ENCODE measurements around the gene PTPA. TPM values are rescaled to one million over a fixed set of nuclear protein-coding genes. Genes with fewer than 3 reads are reported as not detected.
"Not testable (repeated sequence)": the region's sequence is repeated elsewhere in the genome, so short reads cannot be mapped to it uniquely, and the experiment has no call there.

Gene PTPA
- total and polyA plus RNA-seq, 2 experiments from 2014 or later, result 60.9 to 72.3 TPM

DNA sequence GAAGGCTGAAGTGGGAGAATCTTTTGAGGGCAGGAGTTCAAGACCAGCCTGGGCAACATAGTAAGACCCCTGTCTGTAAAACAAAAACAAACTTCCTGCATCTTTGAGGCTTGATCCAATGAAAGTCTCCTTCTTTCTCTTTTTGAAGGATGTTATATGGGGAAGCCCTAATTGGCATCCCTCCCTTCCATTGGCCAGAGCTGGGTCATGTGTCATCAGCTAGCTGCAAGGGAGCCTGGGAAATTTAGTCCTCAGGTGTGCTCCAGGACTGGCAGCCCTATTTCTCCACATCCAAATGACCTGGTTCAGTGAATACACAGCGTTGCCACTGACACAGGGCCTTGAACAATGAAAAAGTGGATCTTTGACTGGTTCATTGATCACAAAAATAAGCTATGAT, 75.8 kb downstream of the PTPA start:
- Histone ChIP-seq H3K4me2 (no peak overlapping the region), H3K4me3 (no peak overlapping the region), H3K27ac (no peak overlapping the region), H2AFZ (no peak overlapping the region), H3K27me3 (no peaks in the 10 kb centered on the region), H3K9me2 (replicated peaks; ENCODE audit: insufficient read depth) (no peaks in the 10 kb centered on the region), H3K4me1 (ENCODE audit: insufficient read depth) (peaks cover 29% of the 10 kb centered on the region), H3K36me3 (replicated peaks; ENCODE audit: insufficient read depth, low read depth) (no peaks in the 10 kb centered on the region), H3K79me2 (no peaks in the 10 kb centered on the region), H4K20me1 (ENCODE audit: insufficient read depth, poor library complexity, severe bottlenecking) (no peaks in the 10 kb centered on the region), H3K9me3 (ENCODE audit: low read depth) (no peaks in the 10 kb centered on the region)
- TF ChIP-seq, protein P1, sequence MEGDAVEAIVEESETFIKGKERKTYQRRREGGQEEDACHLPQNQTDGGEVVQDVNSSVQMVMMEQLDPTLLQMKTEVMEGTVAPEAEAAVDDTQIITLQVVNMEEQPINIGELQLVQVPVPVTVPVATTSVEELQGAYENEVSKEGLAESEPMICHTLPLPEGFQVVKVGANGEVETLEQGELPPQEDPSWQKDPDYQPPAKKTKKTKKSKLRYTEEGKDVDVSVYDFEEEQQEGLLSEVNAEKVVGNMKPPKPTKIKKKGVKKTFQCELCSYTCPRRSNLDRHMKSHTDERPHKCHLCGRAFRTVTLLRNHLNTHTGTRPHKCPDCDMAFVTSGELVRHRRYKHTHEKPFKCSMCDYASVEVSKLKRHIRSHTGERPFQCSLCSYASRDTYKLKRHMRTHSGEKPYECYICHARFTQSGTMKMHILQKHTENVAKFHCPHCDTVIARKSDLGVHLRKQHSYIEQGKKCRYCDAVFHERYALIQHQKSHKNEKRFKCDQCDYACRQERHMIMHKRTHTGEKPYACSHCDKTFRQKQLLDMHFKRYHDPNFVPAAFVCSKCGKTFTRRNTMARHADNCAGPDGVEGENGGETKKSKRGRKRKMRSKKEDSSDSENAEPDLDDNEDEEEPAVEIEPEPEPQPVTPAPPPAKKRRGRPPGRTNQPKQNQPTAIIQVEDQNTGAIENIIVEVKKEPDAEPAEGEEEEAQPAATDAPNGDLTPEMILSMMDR (IDR thresholded peaks at IDR 0.05; ENCODE audit: poor library complexity), result no peak
- no peak for TF ChIP-seq EZH2 (IDR thresholded peaks at IDR 0.05; ENCODE audit: borderline replicate concordance)
- no peak for TF ChIP-seq EZH2phosphoT487 (IDR thresholded peaks at IDR 0.05; ENCODE audit: low read depth, severe bottlenecking, unreplicated experiment)
- no peak for DNase-seq (ENCODE audit: low spot score)
- 87% methylated on average over 1 of the region's 1 CpG for WGBS (ENCODE audit: low lambda C conversion rate, missing lambda C conversion rate)

DNA sequence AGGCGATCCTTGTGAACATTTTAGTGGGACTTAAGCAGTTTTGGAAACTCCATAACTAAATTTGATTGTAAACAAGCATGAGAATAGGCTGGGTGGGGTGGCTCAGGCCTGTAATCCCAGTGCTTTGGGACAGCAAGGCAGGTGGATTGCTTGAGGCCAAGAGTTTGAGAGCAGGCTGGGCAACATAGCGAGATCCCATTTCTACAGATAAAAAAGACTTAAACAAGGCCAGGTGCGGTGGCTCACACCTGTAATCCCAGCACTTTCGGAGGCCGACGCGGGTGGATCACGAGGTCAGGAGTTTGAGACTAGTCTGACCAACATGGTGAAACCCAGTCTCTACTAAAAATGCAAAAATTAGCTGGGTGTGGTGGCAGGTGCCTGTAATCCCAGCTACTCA, 78.8 kb downstream of the PTPA start:
- WGBS (ENCODE audit: low lambda C conversion rate, missing lambda C conversion rate), result 98% methylated on average over 8 of the region's 8 CpGs
- H3K4me3 ChIP-seq; H3K27ac ChIP-seq; H4K20me1 ChIP-seq (ENCODE audit: insufficient read depth, poor library complexity, severe bottlenecking); H3K9me3 ChIP-seq (ENCODE audit: low read depth); H3K36me3 ChIP-seq (replicated peaks; ENCODE audit: insufficient read depth, low read depth); H2AFZ ChIP-seq; H3K79me2 ChIP-seq; H3K4me1 ChIP-seq (ENCODE audit: insufficient read depth); DNase-seq (ENCODE audit: low spot score); H3K4me2 ChIP-seq; H3K9me2 ChIP-seq (replicated peaks; ENCODE audit: insufficient read depth); H3K27me3 ChIP-seq: not testable (repeated sequence)

DNA sequence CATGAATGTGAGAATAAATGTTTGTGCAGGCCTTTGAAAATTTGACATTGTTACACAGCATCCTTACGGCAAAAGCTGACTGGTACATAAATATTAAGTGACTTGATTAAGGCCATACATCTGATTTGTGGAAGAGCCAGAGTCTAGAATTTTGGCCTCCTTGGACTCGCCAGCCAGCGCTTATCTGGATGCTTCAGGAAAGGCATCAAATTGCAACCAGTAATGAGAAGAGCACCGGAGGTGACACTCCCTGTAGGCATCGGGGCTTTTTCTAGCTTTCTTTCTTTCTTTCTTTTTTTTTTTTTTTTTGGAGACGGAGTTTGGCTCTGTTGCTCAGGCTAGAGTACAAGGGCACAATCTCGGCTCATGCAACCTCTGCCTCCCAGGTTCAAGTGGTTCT, 80.0 kb downstream of the PTPA start:
- H3K4me1 ChIP-seq (ENCODE audit: insufficient read depth), result no peaks in the 10 kb centered on the region
- no peak overlapping the region for H2AFZ ChIP-seq
- H3K4me3 ChIP-seq, result no peak overlapping the region
- no peak overlapping the region for H3K27ac ChIP-seq
- H3K9me2 ChIP-seq (replicated peaks; ENCODE audit: insufficient read depth), result no peaks in the 10 kb centered on the region
- H4K20me1 ChIP-seq (ENCODE audit: insufficient read depth, poor library complexity, severe bottlenecking), result no peaks in the 10 kb centered on the region
- no peaks in the 10 kb centered on the region for H3K9me3 ChIP-seq (ENCODE audit: low read depth)
- H3K4me2 ChIP-seq, result no peak overlapping the region
- H3K36me3 ChIP-seq (replicated peaks; ENCODE audit: insufficient read depth, low read depth), result no peaks in the 10 kb centered on the region
- H3K27me3 ChIP-seq, result no peaks in the 10 kb centered on the region
- 89% methylated on average over 7 of the region's 7 CpGs for WGBS (ENCODE audit: low lambda C conversion rate, missing lambda C conversion rate)
- no peaks in the 10 kb centered on the region for H3K79me2 ChIP-seq
- TF ChIP-seq, protein P1 (IDR thresholded peaks at IDR 0.05; ENCODE audit: poor library complexity), result no peak
- TF ChIP-seq EZH2phosphoT487 (IDR thresholded peaks at IDR 0.05; ENCODE audit: low read depth, severe bottlenecking, unreplicated experiment) (no peak), EZH2 (IDR thresholded peaks at IDR 0.05; ENCODE audit: borderline replicate concordance) (no peak)
- no peak for DNase-seq (ENCODE audit: low spot score)

DNA sequence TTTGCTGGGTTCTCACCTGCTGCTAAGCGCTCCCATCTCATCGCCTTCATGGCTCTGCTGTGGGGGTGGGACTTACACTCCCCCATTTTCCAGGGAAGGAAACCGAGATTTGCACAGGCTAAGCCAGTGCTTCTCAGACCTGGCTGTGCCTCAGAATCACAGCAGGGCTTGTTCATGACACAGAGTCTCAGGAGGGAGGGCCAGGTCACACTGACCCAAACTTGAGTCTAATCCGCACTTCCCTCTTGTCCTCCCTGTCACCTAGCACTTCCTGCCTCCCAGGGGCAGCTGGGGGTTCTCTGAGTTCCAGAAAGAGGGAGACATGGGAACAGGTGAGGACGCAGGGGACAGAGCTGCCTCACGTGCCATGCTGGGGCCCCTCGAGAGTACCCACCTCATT, 82.4 kb downstream of the PTPA start:
- no peaks in the 10 kb centered on the region for H3K9me3 ChIP-seq (ENCODE audit: low read depth)
- H3K27me3 ChIP-seq, result no peaks in the 10 kb centered on the region
- no peaks in the 10 kb centered on the region for H4K20me1 ChIP-seq (ENCODE audit: insufficient read depth, poor library complexity, severe bottlenecking)
- no peak for DNase-seq (ENCODE audit: low spot score)
- no peaks in the 10 kb centered on the region for H3K79me2 ChIP-seq
- TF ChIP-seq EZH2 (IDR thresholded peaks at IDR 0.05; ENCODE audit: borderline replicate concordance), result no peak
- TF ChIP-seq, protein P1 (IDR thresholded peaks at IDR 0.05; ENCODE audit: poor library complexity), result no peak
- no peak overlapping the region for H3K4me2 ChIP-seq
- no peaks in the 10 kb centered on the region for H3K9me2 ChIP-seq (replicated peaks; ENCODE audit: insufficient read depth)
- WGBS (ENCODE audit: low lambda C conversion rate, missing lambda C conversion rate), result 89% methylated on average over 7 of the region's 7 CpGs
- no peak overlapping the region for H3K27ac ChIP-seq
- no peak overlapping the region for H3K4me3 ChIP-seq
- H3K36me3 ChIP-seq (replicated peaks; ENCODE audit: insufficient read depth, low read depth), result no peaks in the 10 kb centered on the region
- H2AFZ ChIP-seq, result no peak overlapping the region
- H3K4me1 ChIP-seq (ENCODE audit: insufficient read depth), result no peaks in the 10 kb centered on the region

All from hepatocyte (in vitro differentiated cells).